ENCODE data around the gene NCAPG2.

The NCAPG2 gene

DNA sequence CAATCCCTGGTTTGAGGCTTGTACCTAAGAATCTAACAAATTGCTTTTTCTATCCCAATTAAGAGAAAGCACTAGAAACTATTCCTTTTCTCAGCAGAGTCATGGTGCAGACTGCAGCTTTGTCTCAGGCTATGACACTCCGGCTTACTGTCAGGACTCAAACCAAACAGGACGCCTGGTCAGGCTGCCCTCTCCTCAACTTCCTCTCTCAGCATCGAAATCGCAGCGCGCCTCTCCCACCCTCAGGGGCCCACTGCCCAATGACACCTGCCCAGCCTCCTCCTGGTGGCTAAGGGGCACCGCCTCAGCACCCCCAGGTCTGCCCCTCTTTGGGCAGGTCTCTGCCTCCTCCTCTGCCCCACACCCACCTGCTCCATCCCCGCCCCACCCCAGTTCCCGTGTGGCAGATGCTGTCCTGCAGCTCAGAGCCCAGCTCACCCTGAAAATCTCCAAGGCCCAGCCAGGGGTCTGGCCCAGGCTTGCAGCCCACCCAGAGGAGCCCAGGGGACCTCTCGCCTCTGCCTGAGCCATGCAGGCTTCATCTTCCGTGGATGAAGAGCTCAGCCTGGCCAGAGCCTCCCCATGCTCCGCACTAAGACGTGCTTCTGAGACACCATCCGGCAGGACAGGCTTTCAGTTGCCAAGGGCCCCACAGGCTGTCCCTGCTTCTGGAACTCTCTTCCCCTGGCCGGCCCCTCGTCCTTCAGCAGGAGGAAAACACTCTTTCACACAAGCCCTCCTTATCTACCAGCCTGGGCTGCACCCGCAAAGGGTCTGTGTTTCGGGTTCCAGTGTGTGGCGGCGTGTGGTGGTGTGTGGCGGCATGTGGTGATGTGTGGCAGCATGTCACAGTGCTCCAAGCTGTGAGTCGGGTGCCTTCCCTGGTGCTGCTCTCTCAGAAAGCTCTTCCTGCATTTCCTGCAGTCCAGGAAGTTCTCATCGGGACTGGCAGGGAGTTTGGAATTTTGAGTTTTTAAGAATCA, 100.5 kb downstream of the NCAPG2 start:
- TF ChIP-seq GATA2 (IDR thresholded peaks at IDR 0.05; ENCODE audit: low read depth, low read length) = no peak
- no peak for TF ChIP-seq GATA3 (IDR thresholded peaks at IDR 0.05; ENCODE audit: low read depth, low read length)

GRCh38 chr7:158602905-158603772, 101.5 kb downstream of the NCAPG2 start:
- TF ChIP-seq GATA3 (IDR thresholded peaks at IDR 0.05; ENCODE audit: low read depth, low read length) = no peak
- no peak for TF ChIP-seq GATA2 (IDR thresholded peaks at IDR 0.05; ENCODE audit: low read depth, low read length)

- TF ChIP-seq GATA3 (IDR thresholded peaks at IDR 0.05; ENCODE audit: low read depth, low read length) = no peak
- no peak for TF ChIP-seq GATA2 (IDR thresholded peaks at IDR 0.05; ENCODE audit: low read depth, low read length)
These were observed 102.6 kb downstream of the NCAPG2 start for GRCh38 chr7:158602041-158602440.

DNA sequence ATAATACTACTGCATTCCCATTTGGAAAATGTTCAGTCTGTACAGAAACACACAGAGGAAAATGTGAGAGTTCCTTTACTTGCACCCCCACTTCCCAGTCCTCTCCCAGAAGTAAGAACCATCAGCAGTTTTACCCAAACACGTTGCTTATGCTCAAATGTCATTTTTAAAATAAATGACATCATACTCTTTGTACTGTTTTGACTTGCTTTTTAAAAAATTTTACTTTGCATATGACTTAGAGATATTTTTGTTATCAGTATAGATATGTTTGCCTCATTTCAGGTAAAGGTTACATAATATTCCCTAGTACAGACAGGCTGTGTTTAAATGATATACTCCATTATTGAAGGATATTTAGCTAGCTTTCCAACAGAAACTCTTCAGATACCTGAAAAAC, 103.5 kb downstream of the NCAPG2 start:
- TF ChIP-seq GATA2 (IDR thresholded peaks at IDR 0.05; ENCODE audit: low read depth, low read length) (no peak), GATA3 (IDR thresholded peaks at IDR 0.05; ENCODE audit: low read depth, low read length) (no peak)

DNA sequence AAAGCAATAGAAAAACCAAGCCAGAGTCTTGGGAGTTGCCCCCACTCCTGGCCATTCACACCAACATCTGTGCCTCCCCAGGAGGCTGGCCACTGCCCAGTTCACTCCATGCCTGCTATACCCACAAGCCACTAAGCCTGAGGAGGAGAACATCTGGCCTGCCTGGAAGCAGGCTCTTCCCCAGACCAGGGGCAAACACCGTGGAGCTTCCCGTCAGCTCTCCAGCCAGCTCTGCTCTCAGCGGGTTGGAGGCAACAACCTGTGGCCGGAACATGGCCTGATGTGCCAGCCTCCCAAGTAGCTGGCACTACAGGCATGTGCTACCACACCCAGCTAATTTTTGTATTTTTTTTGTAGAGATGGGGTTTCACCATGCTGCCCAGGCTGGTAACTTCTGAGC, 107.9 kb downstream of the NCAPG2 start:
- TF ChIP-seq GATA2 (IDR thresholded peaks at IDR 0.05; ENCODE audit: low read depth, low read length) = no peak
- TF ChIP-seq GATA3 (IDR thresholded peaks at IDR 0.05; ENCODE audit: low read depth, low read length) = no peak

DNA sequence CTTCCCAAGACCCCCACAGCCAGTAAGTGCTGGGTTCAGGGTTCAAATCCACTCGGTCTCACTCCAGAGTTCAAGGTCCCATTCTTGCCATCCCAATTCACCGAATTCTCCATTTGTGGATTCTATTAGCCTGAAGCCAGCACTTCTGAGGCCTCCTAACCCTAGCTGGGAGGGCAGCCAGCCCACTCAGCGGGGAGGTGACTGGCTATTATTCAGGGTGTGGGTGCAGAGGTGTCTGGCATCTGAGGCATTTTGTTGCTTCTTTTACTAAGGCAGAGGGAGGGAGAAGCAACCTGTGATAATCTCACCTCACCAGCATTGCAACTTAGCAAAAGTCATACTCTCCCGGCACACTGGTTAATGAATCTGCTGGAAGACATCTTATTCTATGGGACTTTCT, 108.3 kb downstream of the NCAPG2 start:
- TF ChIP-seq GATA3 (IDR thresholded peaks at IDR 0.05; ENCODE audit: low read depth, low read length) = no peak
- TF ChIP-seq GATA2 (IDR thresholded peaks at IDR 0.05; ENCODE audit: low read depth, low read length) = no peak

GRCh38 chr7:158595068-158595467, 109.5 kb downstream of the NCAPG2 start:
- TF ChIP-seq GATA2 (IDR thresholded peaks at IDR 0.05; ENCODE audit: low read depth, low read length) (no peak), GATA3 (IDR thresholded peaks at IDR 0.05; ENCODE audit: low read depth, low read length) (no peak)

- no peak for TF ChIP-seq GATA3 (IDR thresholded peaks at IDR 0.05; ENCODE audit: low read depth, low read length)
- no peak for TF ChIP-seq GATA2 (IDR thresholded peaks at IDR 0.05; ENCODE audit: low read depth, low read length)
These were observed 112.1 kb downstream of the NCAPG2 start for GRCh38 chr7:158592541-158592940.

GRCh38 chr7:158591944-158592343, 112.7 kb downstream of the NCAPG2 start:
- TF ChIP-seq GATA2 (IDR thresholded peaks at IDR 0.05; ENCODE audit: low read depth, low read length) = no peak
- TF ChIP-seq GATA3 (IDR thresholded peaks at IDR 0.05; ENCODE audit: low read depth, low read length) = no peak

- TF ChIP-seq GATA2 (IDR thresholded peaks at IDR 0.05; ENCODE audit: low read depth, low read length) (no peak), GATA3 (IDR thresholded peaks at IDR 0.05; ENCODE audit: low read depth, low read length) (no peak)
These were observed 114.4 kb downstream of the NCAPG2 start for GRCh38 chr7:158590181-158590530.

DNA sequence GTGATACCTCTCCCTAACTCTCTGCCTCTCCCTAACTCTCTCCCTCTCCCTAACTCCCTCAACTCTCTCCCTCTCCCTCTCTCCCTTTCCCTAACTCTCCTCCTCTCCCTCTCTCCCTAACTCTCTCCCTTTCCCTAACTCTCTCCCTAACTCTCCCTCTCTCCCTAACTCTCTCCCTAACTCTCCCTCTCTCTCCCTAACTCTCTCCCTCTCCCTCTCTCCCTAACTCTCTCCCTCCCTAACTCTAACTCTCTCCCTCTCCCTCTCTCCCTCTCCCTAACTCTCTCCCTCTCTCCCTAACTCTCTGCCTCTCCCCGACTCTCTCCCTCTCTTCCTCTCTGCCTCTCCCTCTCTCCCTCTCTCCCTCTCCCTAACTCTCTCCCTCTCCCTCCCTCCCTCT, 115.0 kb downstream of the NCAPG2 start:
- TF ChIP-seq GATA3 (IDR thresholded peaks at IDR 0.05; ENCODE audit: low read depth, low read length) = no peak
- no peak for TF ChIP-seq GATA2 (IDR thresholded peaks at IDR 0.05; ENCODE audit: low read depth, low read length)

- TF ChIP-seq GATA3 (IDR thresholded peaks at IDR 0.05; ENCODE audit: low read depth, low read length) = no peak
- no peak for TF ChIP-seq GATA2 (IDR thresholded peaks at IDR 0.05; ENCODE audit: low read depth, low read length)
These were observed 115.6 kb downstream of the NCAPG2 start for GRCh38 chr7:158588878-158589442.

DNA sequence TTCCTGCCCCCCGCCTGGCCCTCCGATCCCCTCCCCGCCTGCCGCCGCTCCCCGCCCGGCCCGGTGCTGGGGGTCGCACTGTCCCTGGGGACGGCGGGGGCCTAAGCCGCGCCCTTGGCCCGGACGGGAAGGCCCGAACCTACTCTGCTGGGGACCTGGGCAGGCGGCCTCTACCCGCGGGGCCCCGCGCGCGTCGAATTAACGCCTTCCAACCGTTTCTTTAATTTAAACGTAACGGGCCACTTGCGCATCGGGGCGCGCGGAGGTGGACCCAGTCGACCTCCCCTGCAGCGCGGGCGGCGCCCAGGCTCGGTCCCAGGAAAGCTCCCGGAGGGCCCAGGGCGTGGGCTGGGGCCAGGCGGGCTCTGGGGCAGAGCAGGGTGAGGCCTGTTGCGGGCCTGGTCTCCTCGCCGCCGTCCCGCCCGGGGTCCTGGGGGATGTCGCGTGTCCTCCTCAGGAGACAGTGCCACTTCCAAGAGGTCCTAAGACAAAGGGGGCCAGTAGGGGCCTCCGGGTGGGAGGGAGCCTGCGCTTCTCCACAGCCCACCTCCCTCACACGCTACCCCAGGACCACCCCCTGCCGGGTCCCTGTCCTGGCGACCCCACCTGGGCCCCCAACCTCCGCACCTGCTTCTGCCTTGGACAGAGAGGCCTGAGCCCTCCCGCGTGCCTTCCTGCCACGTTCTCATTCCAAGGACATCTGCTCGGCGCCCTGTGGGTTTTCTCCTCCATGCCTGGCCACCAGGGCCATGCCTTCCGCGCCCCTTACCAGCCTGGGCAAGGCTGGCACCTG, 116.3 kb downstream of the NCAPG2 start:
- TF ChIP-seq GATA3 (IDR thresholded peaks at IDR 0.05; ENCODE audit: low read depth, low read length) (no peak), GATA2 (IDR thresholded peaks at IDR 0.05; ENCODE audit: low read depth, low read length) (no peak)
